Amygdala (tissue), 56 donors: Measurements from ENCODE around the gene RPS6KC1.
"Not testable (repeated sequence)": the region's sequence is repeated elsewhere in the genome, so short reads cannot be mapped to it uniquely, and the experiment has no call there.

ENCODE experiments used
- DNase-seq, 56 donors: peaks; one replicate each; lab custom pipeline; 2025; lab: John Stamatoyannopoulos, UW

Gene RPS6KC1

GRCh38 chr1:213103377-213104306 lies 52.6 kb downstream of the RPS6KC1 start:
- DNase-seq = no peak

GRCh38 chr1:213104604-213105003 lies 53.6 kb downstream of the RPS6KC1 start:
- no peak for DNase-seq

- DNase-seq = no peak
These were observed 55.3 kb downstream of the RPS6KC1 start for GRCh38 chr1:213106298-213106697.

GRCh38 chr1:213107613-213108012 lies 56.6 kb downstream of the RPS6KC1 start:
- DNase-seq = no peak

GRCh38 chr1:213110349-213111300 lies 59.6 kb downstream of the RPS6KC1 start:
- no peak for DNase-seq

GRCh38 chr1:213111502-213111901 lies 60.5 kb downstream of the RPS6KC1 start:
- no peak for DNase-seq

- DNase-seq = not testable (repeated sequence)
These were observed 61.7 kb downstream of the RPS6KC1 start for GRCh38 chr1:213112723-213113122.

GRCh38 chr1:213117699-213118180 lies 66.7 kb downstream of the RPS6KC1 start:
- not testable (repeated sequence) for DNase-seq

- DNase-seq = no peak
These were observed 68.8 kb downstream of the RPS6KC1 start for GRCh38 chr1:213119794-213120193.

GRCh38 chr1:213120386-213120785 lies 69.3 kb downstream of the RPS6KC1 start:
- DNase-seq = peak in 1 of 56 donors; percentile 2

GRCh38 chr1:213120961-213121360 lies 69.9 kb downstream of the RPS6KC1 start:
- DNase-seq = no peak

GRCh38 chr1:213122514-213122929 lies 71.5 kb downstream of the RPS6KC1 start:
- DNase-seq = no peak

GRCh38 chr1:213123087-213123486 lies 72.0 kb downstream of the RPS6KC1 start:
- DNase-seq = no peak

GRCh38 chr1:213123536-213123935 lies 72.5 kb downstream of the RPS6KC1 start:
- DNase-seq = no peak

- no peak for DNase-seq
These were observed 73.5 kb downstream of the RPS6KC1 start for GRCh38 chr1:213124590-213124989.

- DNase-seq = no peak
These were observed 74.6 kb downstream of the RPS6KC1 start for GRCh38 chr1:213125643-213126042.

- no peak for DNase-seq
These were observed 76.0 kb downstream of the RPS6KC1 start for GRCh38 chr1:213127074-213127473.

- no peak for DNase-seq
These were observed 81.0 kb downstream of the RPS6KC1 start for GRCh38 chr1:213131851-213132655.

GRCh38 chr1:213135572-213135971 lies 84.5 kb downstream of the RPS6KC1 start:
- DNase-seq = no peak
